ENCODE results near the gene XRCC3. TPM values are rescaled to one million over a fixed set of nuclear protein-coding genes. Genes with fewer than 3 reads are reported as not detected.

Gene XRCC3
- total and polyA plus RNA-seq, 2 donors, result 5.4 to 10.6 TPM

GRCh38 chr14:103725739-103726395 is 10.6 kb upstream of the XRCC3 start:
- H3K4me1 ChIP-seq (ENCODE audit: insufficient read depth), result peaks cover 3% of the 10 kb centered on the region
- WGBS, result 93% methylated on average over 16 of the region's 16 CpGs
- no peak for DNase-seq (ENCODE audit: extremely low spot score)
- H3K4me3 ChIP-seq (ENCODE audit: low read depth, low read length), result no peak overlapping the region
- H3K36me3 ChIP-seq (ENCODE audit: insufficient read depth), result peaks cover 2% of the 10 kb centered on the region
- no peak overlapping the region for H3K27ac ChIP-seq (ENCODE audit: low read depth)

DNA sequence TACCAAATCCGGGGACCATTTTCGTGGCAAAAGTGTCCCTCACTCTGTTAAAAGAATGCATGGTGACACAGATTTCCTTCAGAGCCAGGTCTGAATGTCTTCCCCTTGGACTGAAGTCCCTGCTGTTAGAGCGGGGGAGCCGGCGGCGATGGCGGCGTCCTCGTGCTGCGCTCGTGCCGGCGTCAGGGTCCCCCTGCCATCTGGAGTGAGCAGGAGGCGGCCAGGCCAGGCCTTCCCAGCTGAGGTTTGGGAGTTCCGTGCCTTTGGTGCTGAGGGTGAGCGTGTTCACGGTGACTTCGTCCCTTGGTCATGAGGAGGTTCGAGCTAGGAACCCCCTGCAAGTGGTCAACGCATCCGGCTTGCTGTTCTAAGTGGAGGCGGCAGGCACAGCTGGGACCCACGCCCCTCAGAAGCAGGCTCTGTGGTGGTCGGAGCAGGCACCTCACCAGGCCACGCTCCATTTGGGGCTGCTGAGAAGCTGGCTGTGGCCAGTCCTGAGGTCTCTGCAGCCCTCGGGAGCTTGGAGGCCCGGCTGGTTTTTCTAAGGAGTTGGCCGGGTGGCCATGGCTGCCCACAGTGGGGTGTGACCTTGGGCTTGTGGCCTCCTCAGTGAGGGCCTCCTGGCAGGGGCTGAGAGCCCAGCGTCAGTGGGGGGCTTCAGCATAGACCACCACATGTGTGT is 9.9 kb upstream of the XRCC3 start:
- Histone ChIP-seq H3K4me1 (ENCODE audit: insufficient read depth) (peaks cover 3% of the 10 kb centered on the region), H3K4me3 (ENCODE audit: low read depth, low read length) (no peak overlapping the region), H3K36me3 (ENCODE audit: insufficient read depth) (peaks cover 2% of the 10 kb centered on the region), H3K27ac (ENCODE audit: low read depth) (no peak overlapping the region)
- no peak for DNase-seq (ENCODE audit: extremely low spot score)
- WGBS, result 92% methylated on average over 29 of the region's 29 CpGs

DNA sequence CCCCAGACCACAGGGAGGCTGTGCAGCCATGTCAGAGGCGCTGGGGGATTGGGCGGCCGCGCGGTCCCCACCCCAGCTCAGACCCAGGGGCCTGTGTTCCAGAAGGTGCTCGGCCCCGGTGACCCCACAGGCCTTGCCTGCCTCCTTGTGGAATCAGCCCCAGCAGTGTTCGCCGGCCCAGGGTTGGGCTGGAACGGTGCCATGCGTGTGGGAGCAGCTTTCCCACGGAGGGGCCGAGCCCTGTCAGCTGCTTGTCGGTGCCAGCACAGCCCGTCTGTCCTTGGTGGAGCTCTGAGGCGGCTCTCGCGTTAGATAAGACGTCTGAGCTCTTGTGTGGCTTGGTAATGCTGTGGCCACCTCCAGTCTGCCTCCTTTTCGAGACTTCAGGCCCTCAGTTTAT is 8.9 kb upstream of the XRCC3 start:
- peaks cover 3% of the 10 kb centered on the region for H3K4me1 ChIP-seq (ENCODE audit: insufficient read depth)
- 41% methylated on average over 20 of the region's 20 CpGs for WGBS
- no peaks in the 10 kb centered on the region for H3K36me3 ChIP-seq (ENCODE audit: insufficient read depth)
- H3K27ac ChIP-seq (ENCODE audit: low read depth), result no peak overlapping the region
- DNase-seq (ENCODE audit: extremely low spot score), result no peak
- no peak overlapping the region for H3K4me3 ChIP-seq (ENCODE audit: low read depth, low read length)

DNA sequence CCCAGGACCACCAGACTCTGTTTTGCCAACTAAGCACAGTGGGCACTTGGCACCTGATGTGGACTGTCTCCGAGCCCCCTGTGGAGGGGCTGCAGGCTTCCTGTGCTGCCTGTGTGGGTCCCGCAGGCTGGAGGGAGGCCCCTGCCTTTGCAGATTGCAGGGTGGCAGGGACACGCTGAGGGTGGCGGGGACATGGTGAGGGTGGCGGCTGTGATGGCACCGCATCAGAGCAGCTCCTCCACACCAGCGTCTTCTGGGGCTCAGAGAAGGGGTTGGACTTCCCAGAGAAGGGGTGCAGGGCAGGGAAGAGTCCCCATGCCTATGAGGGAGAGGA is 8.5 kb upstream of the XRCC3 start:
- Histone ChIP-seq H3K36me3 (ENCODE audit: insufficient read depth) (no peaks in the 10 kb centered on the region), H3K27ac (ENCODE audit: low read depth) (peak overlapping the region; percentile 4), H3K4me1 (ENCODE audit: insufficient read depth) (peaks cover 3% of the 10 kb centered on the region), H3K4me3 (ENCODE audit: low read depth, low read length) (no peak overlapping the region)
- WGBS, result 84% methylated on average over 7 of the region's 7 CpGs
- DNase-seq (ENCODE audit: extremely low spot score), result no peak

GRCh38 chr14:103721334-103722120 is 6.3 kb upstream of the XRCC3 start:
- WGBS, result 88% methylated on average over 26 of the region's 26 CpGs
- H3K27ac ChIP-seq (ENCODE audit: low read depth), result no peak overlapping the region
- no peaks in the 10 kb centered on the region for H3K36me3 ChIP-seq (ENCODE audit: insufficient read depth)
- peaks cover 3% of the 10 kb centered on the region for H3K4me1 ChIP-seq (ENCODE audit: insufficient read depth)
- no peak for DNase-seq (ENCODE audit: extremely low spot score)
- H3K4me3 ChIP-seq (ENCODE audit: low read depth, low read length), result no peak overlapping the region

DNA sequence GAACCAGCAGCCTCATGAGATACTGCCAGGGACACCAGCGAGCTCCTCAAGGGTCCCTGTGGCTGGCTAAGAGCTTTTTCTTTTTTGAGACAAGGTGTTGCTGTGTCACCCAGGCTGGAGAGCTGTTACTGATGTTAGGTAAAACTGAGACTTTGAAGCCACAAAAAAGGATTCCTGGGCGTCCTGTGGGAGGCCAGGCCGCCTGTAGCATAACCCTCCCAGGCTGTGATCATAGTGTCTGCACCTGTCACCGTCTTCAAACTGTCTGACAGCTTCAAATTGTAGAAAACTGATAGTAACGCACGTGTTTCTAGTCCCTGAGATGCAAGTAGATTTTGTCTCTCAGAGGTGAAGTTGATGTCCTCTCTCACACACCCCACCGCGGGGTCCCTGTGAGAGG is 4.5 kb upstream of the XRCC3 start:
- Histone ChIP-seq H3K4me1 (ENCODE audit: insufficient read depth) (peaks cover 3% of the 10 kb centered on the region), H3K27ac (ENCODE audit: low read depth) (no peak overlapping the region), H3K36me3 (ENCODE audit: insufficient read depth) (no peaks in the 10 kb centered on the region), H3K4me3 (ENCODE audit: low read depth, low read length) (no peak overlapping the region)
- 89% methylated on average over 8 of the region's 8 CpGs for WGBS
- DNase-seq (ENCODE audit: extremely low spot score), result no peak

- 52% methylated on average over 16 of the region's 16 CpGs for WGBS
- no peaks in the 10 kb centered on the region for H3K36me3 ChIP-seq (ENCODE audit: insufficient read depth)
- no peak for DNase-seq (ENCODE audit: extremely low spot score)
- peaks cover 3% of the 10 kb centered on the region for H3K4me1 ChIP-seq (ENCODE audit: insufficient read depth)
- no peak overlapping the region for H3K27ac ChIP-seq (ENCODE audit: low read depth)
- H3K4me3 ChIP-seq (ENCODE audit: low read depth, low read length), result no peak overlapping the region
These were observed 3.3 kb upstream of the XRCC3 start for GRCh38 chr14:103718572-103718971.

DNA sequence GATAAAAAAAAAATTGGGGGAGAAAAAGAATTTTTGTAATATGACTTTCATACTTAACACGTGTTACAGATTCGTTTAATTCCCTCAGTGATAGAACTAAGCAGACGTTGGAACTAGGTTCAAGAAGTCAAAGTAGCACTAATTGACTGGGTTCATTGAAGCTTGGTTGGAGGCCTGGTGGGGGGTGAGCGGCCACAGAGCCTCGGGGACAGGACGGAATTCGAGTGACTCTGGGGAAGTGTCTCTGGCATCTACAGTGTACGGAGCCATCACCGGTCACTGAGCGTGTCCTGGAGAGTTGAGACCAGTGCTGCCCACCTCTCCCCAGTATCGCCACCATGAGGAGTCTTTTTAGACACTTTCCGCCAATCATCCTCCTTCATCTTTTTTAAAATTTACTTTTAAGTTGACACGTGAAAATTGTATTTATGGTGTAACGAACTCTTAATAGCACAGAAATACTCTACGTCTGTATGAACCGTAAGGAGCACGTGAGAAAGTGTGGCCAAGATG is 1.7 kb upstream of the XRCC3 start:
- Histone ChIP-seq H3K36me3 (ENCODE audit: insufficient read depth) (no peaks in the 10 kb centered on the region), H3K27ac (ENCODE audit: low read depth) (no peak overlapping the region), H3K4me3 (ENCODE audit: low read depth, low read length) (peak overlapping the region; percentile 96), H3K4me1 (ENCODE audit: insufficient read depth) (no peaks in the 10 kb centered on the region)
- 77% methylated on average over 17 of the region's 17 CpGs for WGBS
- DNase-seq (ENCODE audit: extremely low spot score), result no peak

GRCh38 chr14:103716091-103716801 is 995 bp upstream of the XRCC3 start:
- peak overlapping the region; percentile 96 for H3K4me3 ChIP-seq (ENCODE audit: low read depth, low read length)
- 2% methylated on average over 72 of the region's 72 CpGs for WGBS
- no peak for DNase-seq (ENCODE audit: extremely low spot score)
- H3K27ac ChIP-seq (ENCODE audit: low read depth), result peak overlapping the region; percentile 88
- H3K36me3 ChIP-seq (ENCODE audit: insufficient read depth), result no peaks in the 10 kb centered on the region
- no peaks in the 10 kb centered on the region for H3K4me1 ChIP-seq (ENCODE audit: insufficient read depth)

DNA sequence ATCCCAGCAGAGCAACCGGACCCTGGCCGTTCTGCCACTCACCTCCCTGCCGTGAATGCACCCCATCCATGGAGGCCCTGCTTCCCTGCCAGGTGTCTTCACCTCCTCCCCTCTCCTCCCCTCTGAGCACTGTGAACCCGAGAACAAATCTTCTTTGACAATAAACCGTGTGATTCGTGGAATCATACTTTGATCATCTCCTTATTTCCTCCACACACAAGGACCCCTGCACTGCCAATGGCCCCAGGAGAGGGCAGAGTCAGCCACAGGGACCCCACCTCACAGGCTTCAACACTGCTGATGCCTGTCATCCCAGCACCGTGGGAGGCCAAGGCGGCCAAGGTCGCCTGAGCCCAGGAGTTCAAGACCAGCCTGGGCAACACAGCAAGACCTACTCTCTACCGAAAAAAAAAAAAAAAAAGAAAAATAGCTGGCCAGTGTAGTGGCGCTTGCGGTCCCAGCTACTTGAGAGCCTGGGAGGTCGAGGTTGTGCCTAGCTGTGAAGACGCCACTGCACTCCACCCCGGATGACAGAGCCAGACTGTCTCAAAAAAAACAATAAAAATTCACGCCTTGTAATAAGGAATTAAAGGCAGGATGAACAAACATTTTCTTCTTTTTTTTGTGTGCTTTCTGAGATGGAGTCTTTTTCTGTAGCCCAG is 1.1 kb downstream of the XRCC3 start:
- Histone ChIP-seq H3K4me1 (ENCODE audit: insufficient read depth) (no peaks in the 10 kb centered on the region), H3K4me3 (ENCODE audit: low read depth, low read length) (no peak overlapping the region), H3K36me3 (ENCODE audit: insufficient read depth) (no peaks in the 10 kb centered on the region), H3K27ac (ENCODE audit: low read depth) (no peak overlapping the region)
- no peak for DNase-seq (ENCODE audit: extremely low spot score)
- WGBS, result 73% methylated on average over 16 of the region's 16 CpGs

DNA sequence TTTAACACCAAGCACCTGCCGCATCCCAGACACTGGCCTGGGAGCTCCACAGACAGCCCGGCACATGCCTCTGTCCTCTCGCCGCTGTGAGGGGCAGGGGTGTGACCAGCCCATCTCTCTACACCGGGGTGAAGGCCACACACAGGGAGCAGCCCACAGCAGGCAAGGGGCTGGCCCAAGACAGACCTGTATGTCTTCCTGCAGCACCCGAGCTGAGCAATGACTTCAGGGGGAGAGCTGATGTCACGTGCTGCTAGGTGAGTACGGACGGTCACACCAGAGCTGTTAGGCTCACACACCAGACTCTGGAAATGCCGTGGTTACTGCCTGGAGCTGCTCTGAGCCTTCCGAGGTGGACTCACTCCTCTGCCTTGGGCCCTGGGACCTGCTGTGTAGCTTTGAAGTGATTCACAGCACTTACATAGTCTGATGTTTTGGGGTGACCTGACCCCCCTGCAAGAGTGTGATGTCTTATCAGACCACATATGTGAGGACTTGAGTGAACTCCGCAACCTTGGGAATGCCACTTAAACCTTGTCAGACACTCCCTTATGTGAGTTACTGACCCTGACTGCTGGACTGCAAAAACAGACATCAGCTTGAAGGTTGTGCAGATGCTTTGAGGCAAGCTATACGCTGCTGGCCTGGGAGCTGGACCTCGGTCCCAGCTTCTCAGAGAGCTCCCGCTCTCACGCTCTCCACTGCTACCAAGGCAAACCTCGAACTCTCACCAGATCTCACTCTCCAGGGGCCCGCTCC is 1.8 kb downstream of the XRCC3 start:
- H3K4me1 ChIP-seq (ENCODE audit: insufficient read depth), result no peaks in the 10 kb centered on the region
- H3K36me3 ChIP-seq (ENCODE audit: insufficient read depth), result no peaks in the 10 kb centered on the region
- no peak overlapping the region for H3K4me3 ChIP-seq (ENCODE audit: low read depth, low read length)
- no peak for DNase-seq (ENCODE audit: extremely low spot score)
- no peak overlapping the region for H3K27ac ChIP-seq (ENCODE audit: low read depth)
- WGBS, result 86% methylated on average over 18 of the region's 18 CpGs

DNA sequence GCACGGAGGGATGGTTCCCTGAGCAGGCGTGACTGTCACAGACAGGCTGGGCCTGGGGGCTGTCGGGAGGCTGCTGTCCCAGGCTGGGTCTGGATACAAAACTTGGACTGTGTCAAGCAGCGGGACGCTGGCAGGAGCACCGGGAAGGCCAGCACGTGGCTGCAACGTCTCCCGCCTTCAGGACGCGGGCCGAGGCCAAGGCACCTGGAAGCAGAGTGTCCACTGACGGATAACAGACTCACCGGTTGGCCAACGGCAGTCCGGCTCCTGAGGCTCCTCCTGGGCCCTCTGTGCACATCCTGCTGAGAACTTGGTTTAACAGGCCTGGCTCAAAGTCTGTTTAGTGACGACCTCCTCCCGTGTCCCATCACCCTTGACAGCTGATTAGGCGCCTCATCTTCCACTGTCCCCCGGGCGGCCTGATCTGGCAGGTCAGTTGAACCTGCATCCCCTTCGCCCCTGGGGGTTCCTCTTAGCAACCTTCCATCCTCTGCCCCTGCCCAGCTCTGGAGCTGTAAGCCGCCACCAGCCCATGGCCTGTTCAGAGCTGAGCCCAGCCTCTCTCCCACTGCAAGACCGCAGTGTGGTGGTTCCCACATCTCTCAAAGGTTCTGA is 2.5 kb downstream of the XRCC3 start:
- H3K36me3 ChIP-seq (ENCODE audit: insufficient read depth), result no peaks in the 10 kb centered on the region
- no peaks in the 10 kb centered on the region for H3K4me1 ChIP-seq (ENCODE audit: insufficient read depth)
- no peak for DNase-seq (ENCODE audit: extremely low spot score)
- H3K4me3 ChIP-seq (ENCODE audit: low read depth, low read length), result no peak overlapping the region
- peak overlapping the region; percentile 30 for H3K27ac ChIP-seq (ENCODE audit: low read depth)
- 62% methylated on average over 24 of the region's 24 CpGs for WGBS
